Nephron progenitor cell (in vitro differentiated cells): ENCODE results near the gene FOSB.
A peak's percentile ranks its signal among the peaks of the same experiment; 100 is the strongest.
"Not testable (repeated sequence)": the region's sequence is repeated elsewhere in the genome, so short reads cannot be mapped to it uniquely, and the experiment has no call there.

Source experiments
- DNase-seq: peaks from one replicate; pipeline ENCODE4 v3.0.0; 2021
- H3K27ac Mint-ChIP-seq: 2 replicates; pipeline ENCODE4 v1.8.0; 2021; ENCODE audit warnings: mild to moderate bottlenecking, moderate library complexity, mixed read lengths
- H3K27me3 Mint-ChIP-seq: 2 replicates; pipeline ENCODE4 v1.8.0; 2021; ENCODE audit warnings: mild to moderate bottlenecking, low read depth, mixed read lengths; ENCODE audit not compliant: poor library complexity
- H3K36me3 Mint-ChIP-seq: 2 replicates; pipeline ENCODE4 v1.8.0; 2021; ENCODE audit warnings: low read depth, mixed read lengths
- H3K4me1 Mint-ChIP-seq: 2 replicates; pipeline ENCODE4 v1.8.0; 2021; ENCODE audit warnings: mixed read lengths
- H3K4me3 Mint-ChIP-seq: 2 replicates; pipeline ENCODE4 v1.8.0; 2021; ENCODE audit warnings: mild to moderate bottlenecking, moderate library complexity, mixed read lengths
- H3K9me3 Mint-ChIP-seq: 2 replicates; pipeline ENCODE4 v1.8.0; 2021; ENCODE audit warnings: mild to moderate bottlenecking, moderate library complexity, mixed read lengths
- CTCF ChIP-seq: fragments of 200-600 bp; sonication (generic); IDR thresholded peaks from 2 replicates; pipeline ENCODE4 v1.5.0; 2021; ENCODE audit warnings: antibody characterized with exemption

Gene FOSB

GRCh38 chr19:45506989-45507871, 39.4 kb downstream of the FOSB start, which contains the start of gene VASP:
TSS of gene VASP (plus strand) at chr19:45507479. CDS start at chr19:45507772, 293 bp downstream.
- Mint-ChIP-seq H3K4me1 (peaks cover 26% of the 10 kb centered on the region), H3K4me3 (peak within 1 kb of the TSS; percentile 98), H3K36me3 (peaks cover 4% of the 10 kb centered on the region), H3K27me3 (peaks cover 7% of the 10 kb centered on the region), H3K9me3 (no peaks in the 10 kb centered on the region), H3K27ac (peak within 1 kb of the TSS; percentile 90)
- TF ChIP-seq CTCF = no peak
- peak; percentile 76 for DNase-seq

- no peak for TF ChIP-seq CTCF
- Mint-ChIP-seq H3K27ac (no peak overlapping the region), H3K4me1 (peaks cover 24% of the 10 kb centered on the region), H3K36me3 (peaks cover 4% of the 10 kb centered on the region), H3K9me3 (no peaks in the 10 kb centered on the region), H3K27me3 (peaks cover 3% of the 10 kb centered on the region), H3K4me3 (peak overlapping the region; percentile 90)
- no peak for DNase-seq
Measured at GRCh38 chr19:45507872-45508416, 40.1 kb downstream of the FOSB start.

GRCh38 chr19:45508417-45508860, 40.6 kb downstream of the FOSB start:
- peaks cover 22% of the 10 kb centered on the region for H3K4me1 Mint-ChIP-seq
- H3K36me3 Mint-ChIP-seq = peaks cover 4% of the 10 kb centered on the region
- H3K4me3 Mint-ChIP-seq = peak overlapping the region; percentile 90
- H3K27ac Mint-ChIP-seq = no peak overlapping the region
- no peak for TF ChIP-seq CTCF
- peak; percentile 62 for DNase-seq
- H3K9me3 Mint-ChIP-seq = no peaks in the 10 kb centered on the region
- peaks cover 3% of the 10 kb centered on the region for H3K27me3 Mint-ChIP-seq

GRCh38 chr19:45508861-45509691, 41.3 kb downstream of the FOSB start:
- TF ChIP-seq CTCF = no peak
- H3K9me3 Mint-ChIP-seq = no peaks in the 10 kb centered on the region
- peak overlapping the region; percentile 72 for H3K27ac Mint-ChIP-seq
- peaks cover 23% of the 10 kb centered on the region for H3K4me1 Mint-ChIP-seq
- DNase-seq = peak; percentile 66
- peaks cover 4% of the 10 kb centered on the region for H3K36me3 Mint-ChIP-seq
- peak overlapping the region; percentile 90 for H3K4me3 Mint-ChIP-seq
- peaks cover 3% of the 10 kb centered on the region for H3K27me3 Mint-ChIP-seq

GRCh38 chr19:45509692-45510015, 41.9 kb downstream of the FOSB start:
- Mint-ChIP-seq H3K9me3 (no peaks in the 10 kb centered on the region), H3K27me3 (peaks cover 3% of the 10 kb centered on the region), H3K4me3 (peak overlapping the region; percentile 90), H3K4me1 (peaks cover 24% of the 10 kb centered on the region), H3K36me3 (peaks cover 4% of the 10 kb centered on the region), H3K27ac (peak overlapping the region; percentile 67)
- DNase-seq = no peak
- no peak for TF ChIP-seq CTCF

GRCh38 chr19:45510352-45510751, 42.6 kb downstream of the FOSB start:
- not testable (repeated sequence) for H3K27ac Mint-ChIP-seq, H3K9me3 Mint-ChIP-seq, DNase-seq, H3K27me3 Mint-ChIP-seq, H3K36me3 Mint-ChIP-seq
- H3K4me1 Mint-ChIP-seq = peaks cover 24% of the 10 kb centered on the region
- H3K4me3 Mint-ChIP-seq = peak overlapping the region; percentile 90
